Fibroblast of lung (primary cell): ENCODE results near the gene LTBP1. TPM values are rescaled to one million over a fixed set of nuclear protein-coding genes. Genes with fewer than 3 reads are reported as not detected.

Source experiments
- DNase-seq, 2 donors: peaks; one replicate each; pipeline versions ENCODE4 v3.0.0 to v3.0.0-alpha.2; 2010; ENCODE audit warnings: low read depth in 2 of 2
- H2AFZ ChIP-seq: 2 replicates; pipeline ENCODE4 v1.5.1; 2012; ENCODE audit warnings: low read length, control low read depth, inconsistent platforms
- H3K27ac ChIP-seq: 2 replicates; pipeline ENCODE4 v1.5.1; 2011; ENCODE audit warnings: low read length, control low read depth; ENCODE audit not compliant: insufficient read depth
- H3K27me3 ChIP-seq: 2 replicates; pipeline ENCODE4 v1.5.1; 2011; ENCODE audit warnings: mild to moderate bottlenecking, low read length; ENCODE audit not compliant: control insufficient read depth, insufficient read depth
- H3K36me3 ChIP-seq: 2 replicates; pipeline ENCODE4 v1.5.1; 2011; ENCODE audit warnings: low read length; ENCODE audit not compliant: control insufficient read depth, insufficient read depth
- H3K4me1 ChIP-seq: 2 replicates; pipeline ENCODE4 v1.5.1; 2011; ENCODE audit warnings: low read length; ENCODE audit not compliant: control insufficient read depth, insufficient read depth; ENCODE audit errors: extremely low read depth
- H3K4me2 ChIP-seq: 2 replicates; pipeline ENCODE4 v1.5.1; 2011; ENCODE audit warnings: low read length, control low read depth; ENCODE audit not compliant: insufficient read depth; ENCODE audit errors: extremely low read depth
- H3K4me3 ChIP-seq, 4 experiments: fragments of 200-600 bp in 1 of 4; sonication (generic) in 1 of 4; replicated peaks in 1 of 4; 2 replicates each; pipeline ENCODE4 v1.5.1; 2011 to 2016; ENCODE audit warnings: low read length in 4 of 4, low read depth in 3 of 4, mild to moderate bottlenecking in 3 of 4, control low read depth in 2 of 4, inconsistent platforms in 1 of 4, mixed read lengths in 1 of 4; ENCODE audit not compliant: insufficient read depth in 1 of 4; ENCODE audit errors: control extremely low read depth in 1 of 4
- H3K79me2 ChIP-seq: 2 replicates; pipeline ENCODE4 v1.5.1; 2012; ENCODE audit warnings: mild to moderate bottlenecking, low read length, inconsistent platforms; ENCODE audit not compliant: control insufficient read depth, insufficient read depth
- H3K9ac ChIP-seq: 2 replicates; pipeline ENCODE4 v1.5.1; 2011; ENCODE audit warnings: mild to moderate bottlenecking, low read length, control low read depth; ENCODE audit not compliant: insufficient read depth
- H3K9me3 ChIP-seq: 2 replicates; pipeline ENCODE4 v1.5.1; 2012; ENCODE audit warnings: low read depth, low read length; ENCODE audit not compliant: control insufficient read depth, insufficient read depth
- H4K20me1 ChIP-seq: 2 replicates; pipeline ENCODE4 v1.5.1; 2011; ENCODE audit warnings: low read length; ENCODE audit not compliant: control insufficient read depth, insufficient read depth; ENCODE audit errors: extremely low read depth
- EZH2 ChIP-seq: IDR thresholded peaks from 2 replicates; pipeline ENCODE4 v1.5.1; 2012; ENCODE audit warnings: low read length, control low read depth, mild to moderate bottlenecking; ENCODE audit errors: missing control alignments
- polyA plus RNA-seq, 2 donors: library from polyadenylated mRNA; depleted of rRNA in 1 of 2; stranded (reverse) in 1 of 2; unstranded in 1 of 2; fragments of >200 nt; gene quantifications; 2 replicates each; pipeline ENCODE4 v1.2.1, GENCODE V29; 2011 to 2012; ENCODE audit warnings: missing spikeins in 1 of 2
- total RNA-seq: library from RNA; depleted of rRNA; stranded (reverse); fragments of >200 nt; gene quantifications from 2 replicates; pipeline ENCODE4 v1.2.1, GENCODE V29; 2014
- TF ChIP-seq, protein P1 (sequence below), 2 donors: IDR thresholded peaks in 1 of 2; conservative IDR thresholded peaks in 1 of 2; 1 replicate in 1 of 2; 2 replicates in 1 of 2; pipeline ENCODE4 v1.5.1; 2011 to 2012; ENCODE audit warnings: low read length in 2 of 2, control low read depth in 1 of 2, inconsistent platforms in 1 of 2, low read depth in 1 of 2, mild to moderate bottlenecking in 1 of 2

The LTBP1 gene
- total and polyA plus RNA-seq, 2 donors (not counting 1 experiment from before 2014, with no cell fraction given): 254 to 324 TPM

DNA sequence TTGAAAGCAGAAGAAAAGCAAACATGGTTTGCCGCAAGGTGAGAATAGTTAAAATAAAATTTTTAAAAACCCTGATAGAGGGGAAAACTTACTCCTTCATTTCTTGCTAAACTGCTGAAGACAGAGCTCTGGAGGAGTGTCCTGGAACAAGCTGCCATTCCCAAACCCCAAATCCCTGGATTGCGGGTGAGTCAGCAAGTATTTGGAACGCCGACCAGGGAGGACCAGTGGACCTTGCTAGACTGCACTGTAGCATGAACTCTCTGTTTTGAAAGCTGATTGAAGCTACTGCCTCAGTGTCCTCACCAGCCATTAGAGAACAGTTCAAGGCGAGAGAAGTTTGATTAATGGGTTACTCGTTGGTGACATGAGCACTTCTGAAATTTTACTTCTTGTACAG, 430.3 kb downstream of the LTBP1 start:
- H2AFZ ChIP-seq: no peak overlapping the region
- no peak overlapping the region for H3K9ac ChIP-seq
- H3K27me3 ChIP-seq: no peaks in the 10 kb centered on the region
- no peak overlapping the region for H3K4me3 ChIP-seq
- H4K20me1 ChIP-seq: no peaks in the 10 kb centered on the region
- H3K27ac ChIP-seq: no peak overlapping the region
- H3K36me3 ChIP-seq: no peaks in the 10 kb centered on the region
- TF ChIP-seq EZH2: no peak
- TF ChIP-seq, protein P1, sequence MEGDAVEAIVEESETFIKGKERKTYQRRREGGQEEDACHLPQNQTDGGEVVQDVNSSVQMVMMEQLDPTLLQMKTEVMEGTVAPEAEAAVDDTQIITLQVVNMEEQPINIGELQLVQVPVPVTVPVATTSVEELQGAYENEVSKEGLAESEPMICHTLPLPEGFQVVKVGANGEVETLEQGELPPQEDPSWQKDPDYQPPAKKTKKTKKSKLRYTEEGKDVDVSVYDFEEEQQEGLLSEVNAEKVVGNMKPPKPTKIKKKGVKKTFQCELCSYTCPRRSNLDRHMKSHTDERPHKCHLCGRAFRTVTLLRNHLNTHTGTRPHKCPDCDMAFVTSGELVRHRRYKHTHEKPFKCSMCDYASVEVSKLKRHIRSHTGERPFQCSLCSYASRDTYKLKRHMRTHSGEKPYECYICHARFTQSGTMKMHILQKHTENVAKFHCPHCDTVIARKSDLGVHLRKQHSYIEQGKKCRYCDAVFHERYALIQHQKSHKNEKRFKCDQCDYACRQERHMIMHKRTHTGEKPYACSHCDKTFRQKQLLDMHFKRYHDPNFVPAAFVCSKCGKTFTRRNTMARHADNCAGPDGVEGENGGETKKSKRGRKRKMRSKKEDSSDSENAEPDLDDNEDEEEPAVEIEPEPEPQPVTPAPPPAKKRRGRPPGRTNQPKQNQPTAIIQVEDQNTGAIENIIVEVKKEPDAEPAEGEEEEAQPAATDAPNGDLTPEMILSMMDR (conservative IDR thresholded peaks at IDR 0.05 in 1 of 2, IDR thresholded peaks at IDR 0.05 in 1 of 2; ENCODE audit: low read depth in 1 of 2, low read length in 2 of 2): no peak
- no peak overlapping the region for H3K4me2 ChIP-seq
- H3K79me2 ChIP-seq: no peaks in the 10 kb centered on the region
- H3K4me1 ChIP-seq: peaks cover 2% of the 10 kb centered on the region
- peak in 1 of 2 donors; percentile 70 for DNase-seq
- no peaks in the 10 kb centered on the region for H3K9me3 ChIP-seq

DNA sequence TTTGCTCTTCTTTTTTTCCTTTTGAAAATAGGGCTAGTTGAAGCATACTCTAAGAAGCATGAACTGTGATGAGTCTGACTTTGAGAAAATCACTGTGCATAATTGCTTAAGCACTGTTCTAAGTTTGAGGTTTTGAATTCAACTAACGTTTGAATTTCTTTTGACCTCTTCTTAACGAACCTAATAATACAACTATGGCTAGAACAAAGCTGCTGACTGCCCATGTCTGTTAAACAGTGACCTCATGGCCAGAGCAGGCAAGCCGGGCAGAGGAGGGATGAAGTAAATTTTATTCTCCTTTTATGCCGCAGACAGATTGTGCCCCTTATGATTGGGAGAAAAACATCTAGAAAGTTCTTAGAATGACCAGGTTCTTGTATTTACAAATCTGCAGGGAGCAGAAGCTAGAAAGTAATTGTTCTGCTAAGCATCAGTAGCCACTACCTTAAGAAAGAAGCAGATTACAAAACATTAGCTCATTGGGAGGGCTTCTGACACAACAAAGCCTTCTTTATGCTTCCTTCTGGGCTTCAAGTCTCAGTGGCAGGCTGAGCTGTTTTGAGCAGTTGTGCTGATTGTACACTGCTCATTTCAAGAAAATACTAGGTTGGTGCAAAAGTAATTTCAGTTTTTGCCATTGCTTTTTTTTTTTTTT, 431.9 kb downstream of the LTBP1 start:
- Histone ChIP-seq H3K27ac (no peak overlapping the region), H3K4me1 (peaks cover 2% of the 10 kb centered on the region), H3K27me3 (no peaks in the 10 kb centered on the region), H3K9me3 (no peaks in the 10 kb centered on the region), H3K4me2 (no peak overlapping the region), H2AFZ (no peak overlapping the region), H3K4me3 (no peak overlapping the region), H3K79me2 (no peaks in the 10 kb centered on the region), H3K36me3 (no peaks in the 10 kb centered on the region), H4K20me1 (no peaks in the 10 kb centered on the region), H3K9ac (no peak overlapping the region)
- TF ChIP-seq EZH2: no peak
- TF ChIP-seq, protein P1 (conservative IDR thresholded peaks at IDR 0.05 in 1 of 2, IDR thresholded peaks at IDR 0.05 in 1 of 2; ENCODE audit: low read depth in 1 of 2, low read length in 2 of 2): no peak
- DNase-seq: peak in 1 of 2 donors; percentile 44

DNA sequence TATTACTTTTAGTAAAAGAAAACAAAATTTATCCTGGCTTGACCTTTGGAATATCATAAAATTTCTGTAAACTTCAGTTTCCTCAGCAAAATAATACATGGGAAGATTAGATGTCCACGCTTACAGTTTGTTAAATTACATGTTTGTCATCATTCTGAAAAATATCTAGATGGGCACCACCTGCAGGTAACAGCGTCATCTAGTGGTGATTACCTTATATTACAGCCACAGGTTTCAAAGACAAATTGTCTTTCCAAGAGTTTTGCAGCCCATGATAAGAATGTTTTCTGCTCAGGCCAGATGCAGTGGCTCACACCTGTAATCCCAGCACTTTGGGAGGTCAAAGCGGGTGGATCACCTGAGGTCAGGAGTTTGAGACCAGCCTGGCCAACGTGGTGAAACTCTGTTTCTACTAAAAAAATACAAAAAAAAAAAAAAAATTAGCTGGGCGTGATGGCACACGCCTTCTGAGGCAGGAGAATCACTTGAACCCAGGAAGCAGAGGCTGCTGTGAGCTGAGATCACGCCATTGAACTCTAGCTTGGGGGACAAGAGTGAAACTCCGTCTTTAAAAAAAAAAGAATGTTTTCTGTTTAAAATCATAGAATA, 433.4 kb downstream of the LTBP1 start:
- Histone ChIP-seq H3K4me3 (no peak overlapping the region), H3K4me1 (peaks cover 2% of the 10 kb centered on the region), H3K9ac (no peak overlapping the region), H3K36me3 (no peaks in the 10 kb centered on the region), H3K27ac (no peak overlapping the region), H3K79me2 (no peaks in the 10 kb centered on the region), H3K9me3 (no peaks in the 10 kb centered on the region), H2AFZ (no peak overlapping the region), H3K4me2 (no peak overlapping the region), H4K20me1 (no peaks in the 10 kb centered on the region), H3K27me3 (no peaks in the 10 kb centered on the region)
- TF ChIP-seq, protein P1 (conservative IDR thresholded peaks at IDR 0.05 in 1 of 2, IDR thresholded peaks at IDR 0.05 in 1 of 2; ENCODE audit: low read depth in 1 of 2, low read length in 2 of 2): peak; percentile 53 to 64
- no peak for TF ChIP-seq EZH2
- DNase-seq: no peak
